ENCODE data around the gene ID3.

ID3 gene

GRCh38 chr1:23525558-23526250 is 33.6 kb downstream of the ID3 start:
- peak; percentile 18 for DNase-seq

DNA sequence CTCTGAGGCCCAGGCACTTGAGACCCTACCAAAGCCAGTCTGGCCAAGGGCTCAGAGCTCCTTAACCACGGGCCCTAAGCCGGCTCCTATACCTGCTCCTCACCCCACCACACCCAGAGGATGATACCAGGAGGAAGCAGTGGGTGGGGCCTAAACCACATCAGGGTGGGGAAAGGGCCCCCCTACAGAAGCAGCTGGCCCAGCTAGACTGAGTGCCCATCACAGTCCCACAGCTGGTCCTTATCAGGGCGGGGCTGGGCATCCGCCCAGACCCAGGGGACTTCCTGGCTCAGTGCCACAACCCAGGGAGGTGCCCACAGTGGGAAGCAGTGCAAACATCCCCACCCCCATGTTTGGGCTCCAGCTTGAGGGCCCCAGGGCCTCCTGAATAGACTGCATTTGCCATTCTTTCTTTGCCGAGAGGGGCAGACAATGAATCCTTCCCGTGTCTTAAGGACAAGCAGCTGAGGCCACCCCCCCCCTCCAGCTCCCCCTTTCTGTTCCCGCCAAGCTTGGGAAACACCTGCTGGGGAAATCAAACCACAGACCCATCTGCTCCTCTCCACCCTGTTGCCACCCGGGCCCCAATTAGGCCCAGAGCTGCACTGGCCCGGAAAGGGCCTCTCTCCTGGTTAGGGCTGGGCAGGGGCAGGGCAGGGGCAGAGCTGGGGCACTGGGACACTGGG is 34.4 kb downstream of the ID3 start:
- peak; percentile 50 for DNase-seq

DNA sequence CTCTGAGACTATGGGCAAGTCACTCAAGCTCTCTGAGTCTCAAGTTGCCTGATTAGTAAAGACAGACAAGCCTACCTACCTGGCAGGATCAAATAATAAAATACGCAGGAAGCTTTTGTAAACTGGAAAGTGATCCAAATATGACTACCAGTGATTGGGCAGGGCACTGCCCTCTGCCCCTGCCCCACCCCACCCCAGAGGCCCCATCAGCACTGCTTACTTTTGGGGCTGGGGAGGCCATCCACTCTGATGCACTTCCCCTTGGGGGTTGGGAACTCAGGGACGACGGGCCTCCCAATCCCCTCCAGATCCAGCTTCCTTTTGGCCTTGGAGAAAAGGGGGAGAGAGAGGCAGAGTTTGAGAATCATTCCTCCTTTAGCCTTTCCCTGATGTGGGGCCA is 35.1 kb downstream of the ID3 start:
- DNase-seq: no peak

- DNase-seq: no peak
Observed at GRCh38 chr1:23522244-23522982, 36.9 kb downstream of the ID3 start.

- DNase-seq: no peak
Observed at GRCh38 chr1:23521588-23521987, 37.7 kb downstream of the ID3 start.

DNA sequence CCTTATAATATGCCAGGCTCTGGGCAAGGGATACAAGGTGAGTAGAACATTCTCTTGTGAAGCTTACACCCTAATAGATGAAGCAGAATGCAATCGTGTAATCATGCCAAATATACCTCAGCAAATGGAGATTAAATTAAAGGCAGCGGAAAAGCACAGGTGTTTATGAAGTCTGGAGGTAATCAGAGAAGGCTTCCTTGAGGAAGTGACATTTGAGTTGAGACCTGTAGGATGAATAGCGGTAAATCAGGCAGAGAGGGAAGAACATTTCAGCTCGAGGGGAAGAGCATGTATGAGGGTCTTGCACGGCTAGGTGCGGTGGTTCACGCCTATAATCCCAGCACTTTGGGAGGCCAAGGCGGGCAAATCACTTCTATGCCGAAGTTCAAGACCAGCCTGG is 41.7 kb downstream of the ID3 start:
- DNase-seq: no peak

DNA sequence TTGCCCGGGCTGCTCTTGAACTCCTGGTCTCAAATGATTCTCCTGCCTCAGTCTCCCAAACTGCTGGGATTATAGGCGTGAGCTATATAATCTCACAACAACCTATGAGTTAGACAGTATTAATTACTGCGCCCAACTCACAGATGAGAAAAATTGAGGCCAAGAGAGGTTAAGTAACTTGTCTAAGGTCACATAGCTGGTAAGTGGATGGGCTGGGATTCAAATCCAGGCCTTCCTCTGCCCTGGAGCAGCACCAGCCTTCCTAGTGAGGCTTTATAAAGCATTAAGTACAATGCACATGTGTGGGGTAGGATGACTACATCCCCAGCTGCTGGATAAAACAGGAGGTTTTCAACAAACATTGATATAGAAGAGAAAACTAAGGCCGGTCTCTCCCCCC is 43.4 kb downstream of the ID3 start:
- no peak for DNase-seq

GRCh38 chr1:23514111-23514679 is 45.1 kb downstream of the ID3 start:
- DNase-seq: no peak

- DNase-seq: no peak
Observed at GRCh38 chr1:23509896-23510295, 49.4 kb downstream of the ID3 start.

Measured in eye (tissue), 1 donor.